Activated T-cell treated with anti-CD3 and anti-CD28 coated beads, Interleukin-2, amount 50 U/mL, for 72 hours (primary cell): ENCODE measurements around the gene FRG1. TPM values are rescaled to one million over a fixed set of nuclear protein-coding genes. Genes with fewer than 3 reads are reported as not detected.
"Not testable (repeated sequence)": the region's sequence is repeated elsewhere in the genome, so short reads cannot be mapped to it uniquely, and the experiment has no call there.

Source experiments
- ATAC-seq, 2 donors: fragments of 150-1000 bp; cut with Tn5 transposase; replicated peaks in 1 of 2; 2 replicates each; pipeline ENCODE4 v1.10.0; 2021; ENCODE audit warnings: moderate library complexity in 2 of 2, mild to moderate bottlenecking in 1 of 2
- DNase-seq, 2 donors: peaks; one replicate each; pipeline ENCODE4 v3.0.0; 2021 to 2022; ENCODE audit warnings: mixed read lengths in 1 of 2
- H3K27ac Mint-ChIP-seq: one replicate; pipeline ENCODE4 v1.8.0; 2022; ENCODE audit warnings: mild to moderate bottlenecking, moderate library complexity, mixed read lengths
- H3K27me3 Mint-ChIP-seq: one replicate; pipeline ENCODE4 v1.8.0; 2022; ENCODE audit warnings: low read depth, mixed read lengths
- H3K36me3 Mint-ChIP-seq, 2 donors: one replicate each; pipeline ENCODE4 v1.8.0; 2022; ENCODE audit warnings: mixed read lengths in 2 of 2, mild to moderate bottlenecking in 1 of 2; ENCODE audit not compliant: insufficient read depth in 2 of 2
- H3K4me1 Mint-ChIP-seq: one replicate; pipeline ENCODE4 v1.8.0; 2022; ENCODE audit warnings: low read depth, mixed read lengths
- H3K4me3 Mint-ChIP-seq, 2 donors: one replicate each; pipeline ENCODE4 v1.8.0; 2022; ENCODE audit warnings: mild to moderate bottlenecking in 2 of 2, mixed read lengths in 2 of 2, moderate library complexity in 2 of 2
- H3K9me3 Mint-ChIP-seq, 2 donors: one replicate each; pipeline ENCODE4 v1.8.0; 2022; ENCODE audit warnings: mixed read lengths in 2 of 2
- total RNA-seq, 2 donors: library from RNA; stranded (reverse); gene quantifications; one replicate each; pipeline ENCODE4 v1.2.3, GENCODE V29; 2022

Gene FRG1
- total RNA-seq: 10 to 100 TPM; 75.4 to 76.7 TPM

DNA sequence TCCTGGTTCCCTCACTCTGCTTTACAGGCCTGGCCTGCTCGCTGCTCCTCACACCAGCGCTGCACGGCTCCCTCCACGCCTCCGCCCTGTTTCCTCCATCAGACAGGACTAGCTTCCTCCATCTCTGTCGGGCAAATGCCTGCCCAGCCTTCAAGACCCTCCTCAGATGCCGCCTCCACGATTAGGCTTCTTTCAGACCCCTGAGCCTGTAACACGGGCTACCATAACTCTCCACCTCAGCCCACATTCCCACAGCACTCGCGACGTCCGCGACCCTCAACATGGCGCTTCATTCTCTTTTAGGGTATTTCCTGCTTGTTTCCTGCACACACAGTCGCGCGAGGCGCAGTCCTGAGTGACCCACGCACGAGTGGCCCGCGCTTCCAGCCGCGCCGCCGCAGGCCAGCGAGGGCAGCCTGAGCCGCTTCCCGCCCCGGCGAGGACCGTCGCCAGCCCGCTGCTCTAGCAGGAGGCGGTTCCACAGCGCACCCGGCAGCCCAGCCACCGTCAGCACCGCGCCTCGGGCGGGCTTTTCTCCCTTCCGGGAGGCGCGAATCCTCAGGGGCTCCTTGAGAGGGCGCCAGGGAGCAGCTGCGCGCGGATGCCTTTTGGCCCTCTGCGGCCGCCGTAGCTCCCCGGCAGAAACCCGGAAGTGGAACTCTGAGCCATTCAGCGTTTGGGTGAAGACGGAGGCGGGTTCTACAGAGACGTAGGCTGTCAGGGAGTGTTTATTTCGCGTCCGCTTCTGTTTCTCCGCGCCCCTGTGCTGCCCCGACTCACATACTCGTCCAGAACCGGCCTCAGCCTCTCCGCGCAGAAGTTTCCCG lies at the start of gene FRG1:
FRG1 (plus strand) TSS at position 695 of the 827 bp plus-strand sequence. CDS start 138 bp downstream, outside the sequence.
- H3K27ac Mint-ChIP-seq: peak within 1 kb of the TSS; percentile 89
- H3K36me3 Mint-ChIP-seq: peaks cover 12 to 30% of the 10 kb centered on the region in 2 donors
- H3K27me3 Mint-ChIP-seq: no peaks in the 10 kb centered on the region

DNA sequence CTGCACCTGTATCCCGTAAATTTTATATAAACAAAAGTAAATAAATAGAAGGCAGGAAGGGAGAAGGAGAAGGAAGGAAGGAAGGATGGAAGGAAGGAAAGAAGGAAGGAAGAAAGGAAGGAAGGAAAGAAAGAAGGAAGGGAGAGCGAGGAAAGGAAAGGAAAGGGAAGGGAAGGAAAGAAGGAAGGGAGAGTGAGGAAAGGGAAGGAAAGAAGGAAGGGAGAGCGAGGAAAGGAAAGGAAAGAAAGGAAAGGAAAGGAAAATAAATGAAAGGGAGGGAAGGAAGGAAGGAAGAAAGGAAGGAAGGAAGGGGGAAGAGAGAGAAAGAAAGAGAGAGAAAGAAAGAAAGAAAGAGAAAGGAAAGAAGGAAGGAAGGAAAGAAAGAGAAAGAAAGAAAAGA lies 43.0 kb upstream of the FRG1 start:
- H3K36me3 Mint-ChIP-seq: no peaks in the 10 kb centered on the region
- H3K4me3 Mint-ChIP-seq: no peak overlapping the region
- no peak overlapping the region for H3K27ac Mint-ChIP-seq
- no peaks in the 10 kb centered on the region for H3K27me3 Mint-ChIP-seq
- H3K9me3 Mint-ChIP-seq: peaks cover 0 to 3% of the 10 kb centered on the region in 2 donors
- ATAC-seq (no peak), DNase-seq (no peak)
- H3K4me1 Mint-ChIP-seq: no peaks in the 10 kb centered on the region

More for the DNA sequence above, at the start of gene FRG1:
- peaks cover 50% of the 10 kb centered on the region for H3K4me1 Mint-ChIP-seq
- peaks cover 2 to 5% of the 10 kb centered on the region in 2 donors for H3K9me3 Mint-ChIP-seq
- ATAC-seq: peak; percentile 97 to 98
- peak; percentile 94 to 97 for DNase-seq
- H3K4me3 Mint-ChIP-seq: peak within 1 kb of the TSS; percentile 79 to 99

DNA sequence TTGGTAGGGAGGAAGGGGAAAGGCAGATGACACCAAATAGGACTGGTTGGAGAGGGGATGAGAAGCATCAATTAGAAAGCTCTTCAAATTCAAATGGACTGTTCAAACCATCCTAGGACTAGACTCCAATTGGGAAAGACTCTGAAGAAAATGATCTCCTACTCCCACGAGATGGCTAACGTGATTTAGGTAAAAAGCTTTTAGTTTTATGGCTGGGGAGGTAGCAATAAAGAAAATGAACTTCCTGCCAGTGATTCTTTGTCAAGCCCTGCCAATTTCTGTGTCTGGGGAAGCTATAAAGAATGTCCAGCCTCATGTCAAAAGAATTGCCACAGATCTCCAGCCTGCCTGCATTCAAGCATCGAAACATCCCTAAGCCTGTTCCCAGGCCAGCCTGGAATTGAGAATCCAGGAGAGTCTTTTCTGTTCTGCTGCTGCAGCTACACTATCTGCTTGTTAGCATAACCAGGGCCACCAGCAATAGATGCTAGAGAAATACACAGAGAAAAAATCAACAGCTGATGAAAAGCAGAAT lies 41.1 kb upstream of the FRG1 start:
- H3K27me3 Mint-ChIP-seq, H3K36me3 Mint-ChIP-seq, H3K27ac Mint-ChIP-seq, H3K4me3 Mint-ChIP-seq, DNase-seq, ATAC-seq, H3K4me1 Mint-ChIP-seq, H3K9me3 Mint-ChIP-seq: not testable (repeated sequence)

DNA sequence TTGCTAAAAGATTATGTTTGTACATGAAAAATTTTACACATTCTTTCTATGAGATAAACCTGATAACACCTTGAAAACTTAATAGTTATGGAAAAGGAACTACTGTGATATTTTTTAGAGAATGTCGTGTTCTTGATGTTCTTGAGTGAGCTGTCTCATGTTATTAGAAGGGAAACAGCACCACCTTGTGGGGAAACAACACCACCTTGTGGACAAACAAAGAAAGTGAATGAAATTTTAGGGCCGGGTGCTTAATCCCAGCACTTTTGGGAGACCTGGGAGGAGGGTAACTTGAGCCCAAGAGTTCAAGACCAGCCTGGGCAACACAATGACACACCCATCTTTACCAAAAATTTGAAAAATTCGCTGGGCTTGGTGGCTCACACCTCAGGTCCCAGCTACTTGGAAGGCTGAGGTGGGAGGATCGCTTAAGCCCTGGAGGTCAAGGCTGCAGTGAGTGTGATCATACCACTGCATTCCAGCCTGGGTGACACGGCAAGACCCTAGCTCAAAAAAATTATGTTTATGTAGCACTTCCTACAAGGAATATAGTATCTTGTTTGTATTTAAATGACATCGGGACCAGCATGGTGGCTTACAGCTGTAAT lies 36.1 kb upstream of the FRG1 start:
- H3K4me1 Mint-ChIP-seq, H3K4me3 Mint-ChIP-seq, H3K9me3 Mint-ChIP-seq, H3K27ac Mint-ChIP-seq, ATAC-seq, H3K27me3 Mint-ChIP-seq, H3K36me3 Mint-ChIP-seq: not testable (repeated sequence)
- DNase-seq: peak; percentile 44 to 58

DNA sequence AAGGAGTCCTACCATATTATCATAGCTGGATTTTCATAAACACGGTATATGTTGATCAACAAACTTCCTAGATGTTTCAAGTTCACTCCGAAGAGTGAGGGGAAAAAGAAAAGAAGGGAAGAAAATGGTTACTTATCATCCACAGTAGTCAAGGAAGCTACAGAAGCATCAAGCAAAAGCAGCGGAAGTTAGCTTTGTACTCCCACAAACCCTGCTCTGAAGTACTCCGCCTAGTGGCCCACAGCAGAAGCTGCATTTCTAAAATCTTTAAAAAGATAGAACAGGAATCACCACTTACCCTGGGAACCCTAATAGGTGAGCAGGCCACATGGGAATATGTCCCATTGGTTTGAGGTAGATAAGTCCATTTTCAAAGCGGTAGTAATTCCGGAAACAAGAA lies 28.5 kb upstream of the FRG1 start:
- ATAC-seq: no peak
- DNase-seq: no peak
- Mint-ChIP-seq H3K27ac (no peak overlapping the region), H3K4me3 (no peak overlapping the region), H3K36me3 (no peaks in the 10 kb centered on the region), H3K27me3 (peaks cover 7% of the 10 kb centered on the region), H3K9me3 (peaks cover 0 to 5% of the 10 kb centered on the region in 2 donors), H3K4me1 (no peaks in the 10 kb centered on the region)

DNA sequence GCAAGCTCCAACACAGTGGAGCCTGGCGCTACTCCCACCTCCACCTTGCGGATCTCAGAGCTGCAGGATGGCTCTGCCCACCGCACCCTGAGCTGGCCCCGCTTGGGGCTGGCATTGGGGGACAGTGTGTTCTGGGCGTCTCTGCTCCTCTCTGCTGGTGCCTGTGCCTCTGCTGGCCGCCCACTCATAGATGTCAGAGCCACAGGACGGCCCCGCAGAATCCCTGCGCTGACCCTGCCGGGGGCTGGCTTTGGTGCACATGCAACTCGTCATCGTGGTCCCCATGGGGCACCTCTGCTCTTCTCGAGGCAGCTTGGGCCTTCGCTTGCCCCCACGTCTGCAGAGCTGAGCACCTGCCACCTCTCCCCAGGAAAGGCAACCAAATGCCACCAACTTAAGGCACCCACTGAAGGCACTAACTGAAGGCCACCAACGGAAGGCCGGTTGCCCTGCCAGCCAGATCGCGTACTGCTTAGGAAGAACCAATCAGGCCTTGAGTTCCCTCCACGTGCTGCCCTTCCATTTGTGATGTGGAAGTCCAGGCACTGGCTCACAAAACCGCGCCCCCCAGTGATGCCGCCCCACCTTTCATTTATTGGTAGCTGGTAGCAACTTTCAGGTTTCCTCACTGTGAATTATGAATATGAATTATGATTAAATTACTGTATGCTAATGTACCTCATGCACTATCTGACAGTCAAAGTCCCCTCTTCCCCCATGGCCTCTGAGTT lies 23.3 kb upstream of the FRG1 start:
- ATAC-seq (no peak), DNase-seq (no peak)
- Mint-ChIP-seq H3K4me3 (no peak overlapping the region), H3K36me3 (peaks cover 9 to 29% of the 10 kb centered on the region in 2 donors), H3K27me3 (no peaks in the 10 kb centered on the region), H3K27ac (no peak overlapping the region), H3K4me1 (no peaks in the 10 kb centered on the region), H3K9me3 (peaks cover 4 to 5% of the 10 kb centered on the region in 2 donors)

DNA sequence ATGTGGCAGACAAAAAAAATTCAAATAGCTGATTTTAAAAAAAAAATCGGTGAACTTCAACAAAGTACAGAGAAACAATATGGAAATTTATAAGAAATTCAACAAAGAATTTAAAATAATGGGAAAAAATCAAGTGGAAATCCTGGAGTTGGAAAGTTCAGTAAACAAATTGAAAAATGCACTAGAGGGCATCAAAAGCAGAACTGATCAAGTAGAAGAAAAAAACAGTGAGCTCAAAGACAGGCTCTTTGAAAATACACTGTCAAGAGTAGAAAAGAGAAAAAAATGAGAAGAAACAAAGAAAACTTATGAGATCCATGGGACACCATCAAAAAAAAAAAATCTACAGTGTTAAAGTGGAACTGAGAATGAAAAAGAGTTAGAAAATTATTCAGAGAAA lies 19.6 kb upstream of the FRG1 start:
- Mint-ChIP-seq H3K4me1 (no peaks in the 10 kb centered on the region), H3K36me3 (peaks cover 14 to 46% of the 10 kb centered on the region in 2 donors), H3K9me3 (peaks cover 4 to 10% of the 10 kb centered on the region in 2 donors), H3K27ac (no peak overlapping the region), H3K27me3 (no peaks in the 10 kb centered on the region), H3K4me3 (no peak overlapping the region)
- DNase-seq (no peak), ATAC-seq (no peak)

DNA sequence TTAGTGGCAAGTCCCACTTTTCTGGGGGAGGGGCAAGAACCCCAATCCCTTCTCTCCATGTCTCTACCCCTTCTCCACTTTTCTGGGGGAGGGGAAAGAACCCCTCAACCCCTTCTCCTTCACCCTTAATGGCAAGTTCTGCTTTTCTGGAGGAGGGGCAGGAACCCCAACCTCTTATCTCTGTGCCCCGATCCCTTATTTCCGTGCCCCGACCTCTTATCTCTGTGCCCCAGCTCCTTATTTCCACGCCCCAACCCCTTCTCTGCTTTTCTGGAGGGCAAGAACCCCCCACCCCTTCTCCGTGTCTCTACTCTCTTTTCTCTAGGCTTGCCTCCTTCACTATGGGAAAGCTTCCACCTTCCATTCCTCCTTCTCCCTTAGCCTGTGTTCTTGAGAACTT lies 13.9 kb upstream of the FRG1 start:
- H3K27me3 Mint-ChIP-seq, ATAC-seq, H3K4me1 Mint-ChIP-seq, H3K4me3 Mint-ChIP-seq, H3K27ac Mint-ChIP-seq, DNase-seq: not testable (repeated sequence)
- Mint-ChIP-seq H3K36me3 (peaks cover 8 to 38% of the 10 kb centered on the region in 2 donors), H3K9me3 (peaks cover 3 to 12% of the 10 kb centered on the region in 2 donors)

DNA sequence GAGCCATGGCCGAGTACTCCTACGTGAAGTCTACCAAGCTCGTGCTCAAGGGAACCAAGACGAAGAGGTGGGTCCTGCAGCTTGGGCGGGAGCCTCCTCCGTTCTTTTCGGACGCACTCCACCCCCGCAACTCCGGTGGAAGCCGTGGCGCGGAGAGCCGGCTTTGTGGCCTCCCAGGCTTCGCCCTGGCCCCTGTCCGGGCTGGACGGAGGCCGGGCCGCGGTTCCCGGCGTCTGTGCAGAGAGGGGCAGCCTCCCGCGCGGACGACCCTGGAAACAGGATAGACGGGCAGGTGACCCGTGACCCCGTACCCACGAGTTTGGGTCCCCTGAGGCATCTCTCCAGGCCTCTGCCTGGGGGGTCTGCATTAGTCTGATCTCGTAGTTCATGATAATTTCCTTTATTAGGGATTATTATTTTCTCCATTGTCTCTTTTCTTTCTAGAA lies 356 bp downstream of the FRG1 start:
- Mint-ChIP-seq H3K4me3 (peak overlapping the region; percentile 79 to 99), H3K27me3 (no peaks in the 10 kb centered on the region), H3K36me3 (peaks cover 12 to 31% of the 10 kb centered on the region in 2 donors), H3K9me3 (peaks cover 2 to 5% of the 10 kb centered on the region in 2 donors), H3K4me1 (peaks cover 56% of the 10 kb centered on the region), H3K27ac (peak overlapping the region; percentile 89)
- DNase-seq (no peak), ATAC-seq (no peak)

DNA sequence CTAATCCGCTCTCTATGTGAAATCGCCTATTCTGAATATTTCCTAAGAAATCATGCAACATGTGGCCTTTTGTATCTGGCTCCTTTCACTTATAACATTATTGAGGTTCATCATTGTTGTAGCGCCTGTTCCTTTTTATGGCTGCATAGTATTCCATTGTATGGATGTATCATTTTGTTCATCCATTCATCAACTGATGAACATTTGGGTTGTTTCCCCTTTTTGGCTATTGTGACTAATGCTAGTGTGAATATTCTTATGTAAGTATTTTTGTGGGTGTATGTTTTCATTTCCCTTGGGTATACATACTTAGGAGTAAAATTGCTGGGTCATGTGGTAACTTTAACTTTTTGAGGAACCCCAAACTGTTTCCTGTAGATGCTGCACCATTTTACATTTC lies 1.7 kb downstream of the FRG1 start:
- not testable (repeated sequence) for H3K9me3 Mint-ChIP-seq, ATAC-seq, H3K27me3 Mint-ChIP-seq, DNase-seq
- Mint-ChIP-seq H3K4me1 (peaks cover 69% of the 10 kb centered on the region), H3K36me3 (peaks cover 12 to 24% of the 10 kb centered on the region in 2 donors), H3K4me3 (peak overlapping the region; percentile 44 to 79), H3K27ac (peak overlapping the region; percentile 38)

DNA sequence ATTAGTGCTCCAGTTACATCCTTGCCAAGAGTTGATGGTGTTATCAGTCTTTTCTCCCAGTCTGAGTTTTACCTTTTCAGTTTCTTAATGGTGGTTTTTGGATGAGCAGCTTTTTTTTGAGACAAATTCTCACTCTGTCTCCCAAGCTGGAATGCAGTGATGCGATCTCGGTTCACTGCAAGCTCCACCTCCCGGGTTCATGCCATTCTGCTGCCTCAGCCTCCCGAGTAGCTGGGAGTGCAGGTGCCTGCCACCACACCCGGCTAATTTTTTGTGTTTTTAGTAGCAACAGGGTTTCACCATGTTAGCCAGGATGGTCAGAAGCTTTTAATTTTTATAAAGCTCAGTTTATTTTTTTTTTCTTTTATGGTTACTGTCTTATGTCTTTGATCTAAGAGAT lies 3.4 kb downstream of the FRG1 start:
- not testable (repeated sequence) for H3K4me3 Mint-ChIP-seq, H3K9me3 Mint-ChIP-seq, ATAC-seq, H3K27me3 Mint-ChIP-seq, DNase-seq, H3K27ac Mint-ChIP-seq
- Mint-ChIP-seq H3K4me1 (peaks cover 76% of the 10 kb centered on the region), H3K36me3 (peaks cover 12 to 31% of the 10 kb centered on the region in 2 donors)

DNA sequence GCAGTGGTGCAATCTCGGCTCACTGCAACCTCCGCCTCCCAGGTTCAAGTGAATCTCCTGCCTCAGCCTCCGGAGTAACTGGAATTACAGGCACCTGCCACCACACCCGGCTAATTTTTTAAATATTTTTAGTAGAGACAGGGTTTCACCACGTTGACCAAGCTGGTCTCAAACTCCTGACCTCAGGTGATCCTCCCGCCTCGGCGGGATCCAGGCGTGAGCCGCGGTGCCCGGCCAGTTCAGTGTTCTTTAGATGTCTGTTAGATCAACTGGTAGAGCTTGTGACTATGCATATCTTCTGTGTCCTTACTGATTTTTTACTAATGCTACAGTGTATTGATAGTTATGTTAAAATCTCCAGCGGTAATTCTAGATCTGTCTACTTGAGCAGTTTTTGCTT lies 6.2 kb downstream of the FRG1 start:
- H3K9me3 Mint-ChIP-seq, H3K27ac Mint-ChIP-seq, ATAC-seq, H3K4me3 Mint-ChIP-seq, DNase-seq, H3K27me3 Mint-ChIP-seq: not testable (repeated sequence)
- peaks cover 56% of the 10 kb centered on the region for H3K4me1 Mint-ChIP-seq
- H3K36me3 Mint-ChIP-seq: peaks cover 8 to 28% of the 10 kb centered on the region in 2 donors

DNA sequence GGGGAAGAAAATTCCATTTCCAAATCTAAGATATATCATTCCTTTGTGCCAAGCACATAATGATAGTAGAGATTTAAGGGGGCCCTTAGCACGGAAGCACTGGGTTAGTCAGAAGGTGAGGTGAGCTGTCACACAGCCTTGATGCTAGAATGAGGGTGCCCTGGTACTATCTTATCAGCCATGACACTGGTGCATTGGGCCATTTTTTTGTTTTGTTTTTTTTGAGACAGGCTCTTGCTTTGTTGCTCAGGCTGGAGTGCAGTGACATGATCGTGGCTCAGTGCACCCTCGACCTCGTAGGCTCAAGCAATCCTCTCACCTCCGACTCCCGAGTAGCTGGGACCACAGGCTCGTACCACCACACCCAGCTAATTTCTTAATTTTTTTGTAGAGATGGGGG lies 7.8 kb downstream of the FRG1 start:
- ATAC-seq, H3K9me3 Mint-ChIP-seq, DNase-seq, H3K4me3 Mint-ChIP-seq, H3K27me3 Mint-ChIP-seq, H3K27ac Mint-ChIP-seq: not testable (repeated sequence)
- peaks cover 43% of the 10 kb centered on the region for H3K4me1 Mint-ChIP-seq
- peaks cover 4 to 31% of the 10 kb centered on the region in 2 donors for H3K36me3 Mint-ChIP-seq
